ENCODE measurements around the gene TNNI3. TPM values are rescaled to one million over a fixed set of nuclear protein-coding genes. Genes with fewer than 3 reads are reported as not detected.

The TNNI3 gene
- total RNA-seq, 1 experiment from 2014 or later, result 14.6 TPM

- Histone ChIP-seq H3K27ac (ENCODE audit: low read length) (no peak overlapping the region), H3K9me3 (ENCODE audit: control insufficient read depth, insufficient read depth, low read depth, low read length) (no peaks in the 10 kb centered on the region), H3K4me1 (ENCODE audit: control insufficient read depth, insufficient read depth, low read length) (peaks cover 10% of the 10 kb centered on the region; the same call in 1 of the 2 replicates), H3K4me3 (ENCODE audit: low read depth in 2 of 2, low read length in 2 of 2) (no peak overlapping the region), H3K27me3 (ENCODE audit: control insufficient read depth, insufficient read depth, low read length) (no peaks in the 10 kb centered on the region), H3K36me3 (ENCODE audit: control insufficient read depth, insufficient read depth, low read length) (no peaks in the 10 kb centered on the region)
- intact Hi-C loops (cut with micrococcal nuclease; ENCODE audit: unreplicated experiment) (no loop called here), in situ Hi-C loops (cut with HindIII; ENCODE audit: low pct_unique_long_range_greater_than_20kb, low sequenced_read_pairs) (no loop called here)
- CTCF ChIA-PET, result interaction anchor here (0.6 kb wide), 1 partner anchor 72 kb away, joined by 4 read pairs; no protein-coding TSS in a partner anchor
- DNase-seq (ENCODE audit: low read depth, low spot score) (no peak), ATAC-seq (no peak)
- BruUV-seq (replicated peaks), result no TSS peak
- no peak for TF ChIP-seq REST (IDR thresholded peaks at IDR 0.05; ENCODE audit: insufficient read depth in 1 of 2, low read depth in 2 of 2, low read length in 1 of 2)
- TF ChIP-seq SIN3A (IDR thresholded peaks at IDR 0.05; ENCODE audit: borderline replicate concordance, insufficient read depth, low read depth, low read length), result no peak
- TF ChIP-seq CTCF (IDR thresholded peaks at IDR 0.05), result no peak
- TF ChIP-seq POLR2AphosphoS5 (IDR thresholded peaks at IDR 0.05; ENCODE audit: low read depth, low read length), result no peak
- TF ChIP-seq TCF7L2 (IDR thresholded peaks at IDR 0.05; ENCODE audit: low read depth, low read length), result no peak
- POLR2A ChIA-PET, result no interaction called here
These were observed 4.2 kb upstream of the TNNI3 start for GRCh38 chr19:55161571-55162322.

GRCh38 chr19:55160986-55161365 lies 3.4 kb upstream of the TNNI3 start:
- Histone ChIP-seq H3K4me1 (ENCODE audit: control insufficient read depth, insufficient read depth, low read length) (peaks cover 10% of the 10 kb centered on the region; the same call in 1 of the 2 replicates), H3K36me3 (ENCODE audit: control insufficient read depth, insufficient read depth, low read length) (no peaks in the 10 kb centered on the region), H3K27ac (ENCODE audit: low read length) (no peak overlapping the region), H3K9me3 (ENCODE audit: control insufficient read depth, insufficient read depth, low read depth, low read length) (no peaks in the 10 kb centered on the region), H3K4me3 (ENCODE audit: low read depth in 2 of 2, low read length in 2 of 2) (no peak overlapping the region; a peak in 1 of 4 replicates), H3K27me3 (ENCODE audit: control insufficient read depth, insufficient read depth, low read length) (no peaks in the 10 kb centered on the region)
- intact Hi-C loops (cut with micrococcal nuclease; ENCODE audit: unreplicated experiment), result no loop called here
- no peak for DNase-seq (ENCODE audit: low read depth, low spot score)
- TF ChIP-seq CTCF (IDR thresholded peaks at IDR 0.05) (no peak), SIN3A (IDR thresholded peaks at IDR 0.05; ENCODE audit: borderline replicate concordance, insufficient read depth, low read depth, low read length) (no peak), POLR2AphosphoS5 (IDR thresholded peaks at IDR 0.05; ENCODE audit: low read depth, low read length) (no peak), TCF7L2 (IDR thresholded peaks at IDR 0.05; ENCODE audit: low read depth, low read length) (no peak), REST (IDR thresholded peaks at IDR 0.05; ENCODE audit: insufficient read depth in 1 of 2, low read depth in 2 of 2, low read length in 1 of 2) (no peak)
- no TSS peak for BruUV-seq (replicated peaks)
- in situ Hi-C loops (cut with HindIII; ENCODE audit: low pct_unique_long_range_greater_than_20kb, low sequenced_read_pairs), result no loop called here
- ATAC-seq, result no peak
- CTCF ChIA-PET, result interaction anchor here (0.9 to 1.2 kb wide), 4 partner anchors 14 to 40 kb away, joined by 3 to 5 read pairs (median 4); no protein-coding TSS in a partner anchor
- POLR2A ChIA-PET, result interaction anchor here (0.6 kb wide), 2 partner anchors 43 to 316 kb away, joined by 3 to 6 read pairs; no protein-coding TSS in a partner anchor

All from Panc1 (cell line).